Measurements from ENCODE around the gene SARDH.

- TF ChIP-seq, protein P1, sequence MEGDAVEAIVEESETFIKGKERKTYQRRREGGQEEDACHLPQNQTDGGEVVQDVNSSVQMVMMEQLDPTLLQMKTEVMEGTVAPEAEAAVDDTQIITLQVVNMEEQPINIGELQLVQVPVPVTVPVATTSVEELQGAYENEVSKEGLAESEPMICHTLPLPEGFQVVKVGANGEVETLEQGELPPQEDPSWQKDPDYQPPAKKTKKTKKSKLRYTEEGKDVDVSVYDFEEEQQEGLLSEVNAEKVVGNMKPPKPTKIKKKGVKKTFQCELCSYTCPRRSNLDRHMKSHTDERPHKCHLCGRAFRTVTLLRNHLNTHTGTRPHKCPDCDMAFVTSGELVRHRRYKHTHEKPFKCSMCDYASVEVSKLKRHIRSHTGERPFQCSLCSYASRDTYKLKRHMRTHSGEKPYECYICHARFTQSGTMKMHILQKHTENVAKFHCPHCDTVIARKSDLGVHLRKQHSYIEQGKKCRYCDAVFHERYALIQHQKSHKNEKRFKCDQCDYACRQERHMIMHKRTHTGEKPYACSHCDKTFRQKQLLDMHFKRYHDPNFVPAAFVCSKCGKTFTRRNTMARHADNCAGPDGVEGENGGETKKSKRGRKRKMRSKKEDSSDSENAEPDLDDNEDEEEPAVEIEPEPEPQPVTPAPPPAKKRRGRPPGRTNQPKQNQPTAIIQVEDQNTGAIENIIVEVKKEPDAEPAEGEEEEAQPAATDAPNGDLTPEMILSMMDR (conservative IDR thresholded peaks at IDR 0.05 in 1 of 2, IDR thresholded peaks at IDR 0.05 in 1 of 2; ENCODE audit: low read depth in 1 of 2, low read length in 2 of 2) = no peak
- no peak for TF ChIP-seq EZH2 (IDR thresholded peaks at IDR 0.05; ENCODE audit: low read length, missing control alignments)
Measured at GRCh38 chr9:133621725-133622267, 116.4 kb downstream of the SARDH start.

All from fibroblast of lung (primary cell).